ENCODE measurements around the gene VWC2L. TPM values are rescaled to one million over a fixed set of nuclear protein-coding genes. Genes with fewer than 3 reads are reported as not detected.

VWC2L gene
- total RNA-seq, 1 donor from 2014 or later: not detected

- no peak for TF ChIP-seq CTCF (IDR thresholded peaks at IDR 0.05; ENCODE audit: insufficient read depth, low read length, severe bottlenecking)
- no peak for DNase-seq (ENCODE audit: low read depth)
- Histone ChIP-seq H3K36me3 (ENCODE audit: control insufficient read depth, insufficient read depth, low read length) (no peaks in the 10 kb centered on the region), H3K4me3 (ENCODE audit: low read depth, low read length) (no peak overlapping the region), H3K27me3 (ENCODE audit: control insufficient read depth, insufficient read depth, low read length) (no peaks in the 10 kb centered on the region)
- FAIRE-seq: peak; percentile 88
Observed at GRCh38 chr2:214542295-214542694, 131.4 kb downstream of the VWC2L start.

GRCh38 chr2:214542866-214543265 lies 132.0 kb downstream of the VWC2L start:
- H3K4me3 ChIP-seq (ENCODE audit: low read depth, low read length): no peak overlapping the region
- no peaks in the 10 kb centered on the region for H3K36me3 ChIP-seq (ENCODE audit: control insufficient read depth, insufficient read depth, low read length)
- H3K27me3 ChIP-seq (ENCODE audit: control insufficient read depth, insufficient read depth, low read length): no peaks in the 10 kb centered on the region
- DNase-seq (ENCODE audit: low read depth) (peak; percentile 74), FAIRE-seq (no peak)
- no peak for TF ChIP-seq CTCF (IDR thresholded peaks at IDR 0.05; ENCODE audit: insufficient read depth, low read length, severe bottlenecking)

- TF ChIP-seq CTCF (IDR thresholded peaks at IDR 0.05; ENCODE audit: insufficient read depth, low read length, severe bottlenecking): no peak
- DNase-seq (ENCODE audit: low read depth) (peak; percentile 84), FAIRE-seq (no peak)
- Histone ChIP-seq H3K27me3 (ENCODE audit: control insufficient read depth, insufficient read depth, low read length) (no peaks in the 10 kb centered on the region), H3K36me3 (ENCODE audit: control insufficient read depth, insufficient read depth, low read length) (no peaks in the 10 kb centered on the region), H3K4me3 (ENCODE audit: low read depth, low read length) (no peak overlapping the region)
Observed at GRCh38 chr2:214543386-214543955, 132.6 kb downstream of the VWC2L start.

GRCh38 chr2:214545898-214546542 lies 135.2 kb downstream of the VWC2L start:
- Histone ChIP-seq H3K36me3 (ENCODE audit: control insufficient read depth, insufficient read depth, low read length) (no peaks in the 10 kb centered on the region), H3K4me3 (ENCODE audit: low read depth, low read length) (no peak overlapping the region), H3K27me3 (ENCODE audit: control insufficient read depth, insufficient read depth, low read length) (no peaks in the 10 kb centered on the region)
- DNase-seq (ENCODE audit: low read depth) (peak; percentile 73), FAIRE-seq (no peak)
- TF ChIP-seq CTCF (IDR thresholded peaks at IDR 0.05; ENCODE audit: insufficient read depth, low read length, severe bottlenecking): no peak

- H3K4me3 ChIP-seq (ENCODE audit: low read depth, low read length): no peak overlapping the region
- DNase-seq (ENCODE audit: low read depth): no peak
- H3K36me3 ChIP-seq (ENCODE audit: control insufficient read depth, insufficient read depth, low read length): no peaks in the 10 kb centered on the region
- no peak for FAIRE-seq
- TF ChIP-seq CTCF (IDR thresholded peaks at IDR 0.05; ENCODE audit: insufficient read depth, low read length, severe bottlenecking): no peak
- no peaks in the 10 kb centered on the region for H3K27me3 ChIP-seq (ENCODE audit: control insufficient read depth, insufficient read depth, low read length)
Observed at GRCh38 chr2:214547931-214548330, 137.1 kb downstream of the VWC2L start.

- H3K27me3 ChIP-seq (ENCODE audit: control insufficient read depth, insufficient read depth, low read length): no peaks in the 10 kb centered on the region
- TF ChIP-seq CTCF (IDR thresholded peaks at IDR 0.05; ENCODE audit: insufficient read depth, low read length, severe bottlenecking): no peak
- no peak for DNase-seq (ENCODE audit: low read depth)
- FAIRE-seq: no peak
- no peaks in the 10 kb centered on the region for H3K36me3 ChIP-seq (ENCODE audit: control insufficient read depth, insufficient read depth, low read length)
- no peak overlapping the region for H3K4me3 ChIP-seq (ENCODE audit: low read depth, low read length)
Observed at GRCh38 chr2:214549946-214550345, 139.1 kb downstream of the VWC2L start.
